Gastrocnemius medialis (tissue), 4 donors: ENCODE measurements around the gene RRP7A. TPM values are rescaled to one million over a fixed set of nuclear protein-coding genes. Genes with fewer than 3 reads are reported as not detected.

ENCODE experiments used
- ATAC-seq, 2 donors: fragments of 150-250 bp; one replicate each; pipeline ENCODE4 v1.9.1; 2016
- DNase-seq, 2 donors: peaks; one replicate each; pipeline ENCODE4 v3.0.0-alpha.2; 2019
- H3K27ac ChIP-seq, 4 donors: fragments of 200-600 bp; sonication (generic); 1 replicate in 1 of 4; 2 replicates in 3 of 4; pipeline ENCODE4 v1.5.1; 2016 to 2018; ENCODE audit warnings: mild to moderate bottlenecking in 2 of 4, moderate library complexity in 1 of 4
- H3K27me3 ChIP-seq, 3 donors: fragments of 200-600 bp; sonication (generic) in 2 of 3; 1 replicate in 1 of 3; 2 replicates in 2 of 3; pipeline versions ENCODE4 v1.5.1 to v1.6.0; 2016 to 2019; ENCODE audit warnings: mild to moderate bottlenecking in 1 of 3, moderate library complexity in 1 of 3
- H3K36me3 ChIP-seq, 2 donors: fragments of 200-600 bp; sonication (generic) in 1 of 2; one replicate each; pipeline ENCODE4 v1.5.1; 2017 to 2018
- H3K4me1 ChIP-seq, 2 donors: fragments of 200-600 bp; sonication (generic) in 1 of 2; one replicate each; pipeline ENCODE4 v1.5.1; 2016 to 2017; ENCODE audit warnings: mild to moderate bottlenecking in 2 of 2
- H3K4me3 ChIP-seq, 4 donors: fragments of 200-600 bp; sonication (generic) in 3 of 4; 1 replicate in 1 of 4; 2 replicates in 3 of 4; pipeline ENCODE4 v1.5.1; 2016 to 2019; ENCODE audit warnings: mild to moderate bottlenecking in 2 of 4
- H3K9me3 ChIP-seq, 3 donors: fragments of 200-600 bp; sonication (generic) in 2 of 3; 1 replicate in 1 of 3; 2 replicates in 2 of 3; pipeline ENCODE4 v1.5.1; 2016 to 2019
- POLR2A ChIP-seq, 2 donors: fragments of 450-650 bp; IDR thresholded peaks; one replicate each; pipeline ENCODE4 v1.6.1; 2017; ENCODE audit warnings: antibody characterized with exemption in 2 of 2, mild to moderate bottlenecking in 2 of 2, moderate library complexity in 2 of 2
- in situ Hi-C, 4 donors: fragments of 200-750 bp; cut with MboI; loops; one replicate each; pipeline versions ENCODE4 v1.15.0 to v1.8.0; 2017; ENCODE audit warnings: low sequenced_read_pairs in 4 of 4
- intact Hi-C: fragments of 100-400 bp; cut with DNase I; formaldehyde crosslinking; loops from one replicate; pipeline ENCODE4 v1.15.1; 2023; ENCODE audit warnings: low total_unique reads
- total RNA-seq, 4 donors: library from RNA; depleted of rRNA; stranded (reverse); fragments of >200 nt; gene quantifications; one replicate each; pipeline versions ENCODE4 v1.1.0 to v1.2.3, GENCODE V29; 2016
- TF ChIP-seq, protein P1 (sequence below), 5 experiments: fragments of 450-650 bp in 3 of 5; fragments of 200-600 bp in 2 of 5; sonication (generic) in 2 of 5; IDR thresholded peaks in 4 of 5; conservative IDR thresholded peaks in 1 of 5; 1 replicate in 4 of 5; 2 replicates in 1 of 5; pipeline ENCODE4 v1.5.1; 2016 to 2019; ENCODE audit warnings: antibody characterized with exemption in 5 of 5, mild to moderate bottlenecking in 3 of 5, moderate library complexity in 3 of 5

The RRP7A gene
- total RNA-seq, 4 donors from 2014 or later: 11.9 to 27.3 (median 15.8) TPM

DNA sequence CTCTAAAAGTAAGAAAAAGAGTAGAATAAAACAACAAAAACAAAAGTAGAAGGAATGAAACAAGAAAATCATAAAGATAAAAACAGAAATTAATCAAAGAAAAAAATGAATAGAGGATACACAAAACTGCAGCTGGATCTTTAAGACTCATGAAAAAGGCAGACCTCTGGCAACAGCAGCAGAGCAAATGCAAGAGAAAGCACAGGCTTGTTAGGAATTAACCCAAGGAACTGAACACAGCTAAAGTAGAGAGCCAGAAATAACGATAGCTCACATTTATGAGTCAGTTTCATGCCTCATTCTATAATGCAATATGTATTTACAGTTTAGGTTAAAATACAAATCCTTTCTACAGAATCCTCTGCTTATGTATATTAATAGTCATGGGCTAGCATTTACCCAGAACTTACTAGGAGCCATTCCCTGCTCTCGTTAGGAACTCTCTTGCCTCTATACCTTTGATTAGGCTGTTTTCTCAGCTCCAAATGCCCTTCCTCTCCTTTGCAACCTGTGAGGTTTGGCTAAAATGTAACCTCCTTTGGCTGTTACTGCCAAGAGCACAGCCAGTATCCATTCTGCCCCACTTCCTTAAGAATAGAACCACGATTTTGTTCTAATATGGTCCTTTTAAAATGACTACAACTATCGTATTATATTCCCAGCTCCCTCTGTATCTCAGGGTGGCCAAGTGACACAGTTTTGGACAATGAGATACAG, 49.1 kb downstream of the RRP7A start:
- Histone ChIP-seq H3K4me1 (no peaks in the 10 kb centered on the region), H3K4me3 (no peak overlapping the region), H3K9me3 (no peaks in the 10 kb centered on the region), H3K27ac (no peak overlapping the region), H3K36me3 (no peaks in the 10 kb centered on the region), H3K27me3 (peaks cover 0 to 3% (median 0%) of the 10 kb centered on the region in 3 donors)
- TF ChIP-seq, protein P1, sequence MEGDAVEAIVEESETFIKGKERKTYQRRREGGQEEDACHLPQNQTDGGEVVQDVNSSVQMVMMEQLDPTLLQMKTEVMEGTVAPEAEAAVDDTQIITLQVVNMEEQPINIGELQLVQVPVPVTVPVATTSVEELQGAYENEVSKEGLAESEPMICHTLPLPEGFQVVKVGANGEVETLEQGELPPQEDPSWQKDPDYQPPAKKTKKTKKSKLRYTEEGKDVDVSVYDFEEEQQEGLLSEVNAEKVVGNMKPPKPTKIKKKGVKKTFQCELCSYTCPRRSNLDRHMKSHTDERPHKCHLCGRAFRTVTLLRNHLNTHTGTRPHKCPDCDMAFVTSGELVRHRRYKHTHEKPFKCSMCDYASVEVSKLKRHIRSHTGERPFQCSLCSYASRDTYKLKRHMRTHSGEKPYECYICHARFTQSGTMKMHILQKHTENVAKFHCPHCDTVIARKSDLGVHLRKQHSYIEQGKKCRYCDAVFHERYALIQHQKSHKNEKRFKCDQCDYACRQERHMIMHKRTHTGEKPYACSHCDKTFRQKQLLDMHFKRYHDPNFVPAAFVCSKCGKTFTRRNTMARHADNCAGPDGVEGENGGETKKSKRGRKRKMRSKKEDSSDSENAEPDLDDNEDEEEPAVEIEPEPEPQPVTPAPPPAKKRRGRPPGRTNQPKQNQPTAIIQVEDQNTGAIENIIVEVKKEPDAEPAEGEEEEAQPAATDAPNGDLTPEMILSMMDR (IDR thresholded peaks at IDR 0.05 in 4 of 5, conservative IDR thresholded peaks at IDR 0.05 in 1 of 5): no peak
- TF ChIP-seq POLR2A (IDR thresholded peaks at IDR 0.05): no peak
- in situ Hi-C loops: no loop called here
- ATAC-seq: no peak
- no peak for DNase-seq
- intact Hi-C loops: no loop called here

DNA sequence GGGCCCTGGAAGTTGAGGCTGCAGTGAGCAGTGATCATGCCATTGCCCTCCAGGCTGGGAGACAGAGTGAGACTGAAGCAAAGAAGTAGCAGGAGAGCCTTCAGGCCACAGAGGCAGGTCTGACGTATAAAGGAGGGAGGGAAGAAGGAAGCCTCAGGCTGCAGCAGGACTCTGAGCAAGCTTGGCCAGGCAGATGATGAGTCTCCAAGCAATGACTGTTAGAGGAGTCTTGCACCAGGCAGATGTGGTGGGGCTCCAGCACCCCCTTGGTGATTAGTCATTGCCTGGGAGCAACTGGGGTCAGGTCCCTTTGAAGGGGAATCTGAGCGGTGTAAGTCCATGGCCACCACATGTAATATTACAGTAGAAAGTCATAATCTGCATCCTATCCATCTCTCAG, 50.8 kb downstream of the RRP7A start:
- H3K27ac ChIP-seq: no peak overlapping the region
- H3K27me3 ChIP-seq: peaks cover 0 to 3% (median 2%) of the 10 kb centered on the region in 3 donors
- intact Hi-C loops: no loop called here
- TF ChIP-seq POLR2A (IDR thresholded peaks at IDR 0.05): no peak
- TF ChIP-seq, protein P1 (IDR thresholded peaks at IDR 0.05 in 4 of 5, conservative IDR thresholded peaks at IDR 0.05 in 1 of 5): no peak
- no peaks in the 10 kb centered on the region for H3K36me3 ChIP-seq
- no peak for DNase-seq
- in situ Hi-C loops: no loop called here
- H3K4me1 ChIP-seq: no peaks in the 10 kb centered on the region
- H3K4me3 ChIP-seq: no peak overlapping the region
- H3K9me3 ChIP-seq: no peaks in the 10 kb centered on the region
- ATAC-seq: no peak

DNA sequence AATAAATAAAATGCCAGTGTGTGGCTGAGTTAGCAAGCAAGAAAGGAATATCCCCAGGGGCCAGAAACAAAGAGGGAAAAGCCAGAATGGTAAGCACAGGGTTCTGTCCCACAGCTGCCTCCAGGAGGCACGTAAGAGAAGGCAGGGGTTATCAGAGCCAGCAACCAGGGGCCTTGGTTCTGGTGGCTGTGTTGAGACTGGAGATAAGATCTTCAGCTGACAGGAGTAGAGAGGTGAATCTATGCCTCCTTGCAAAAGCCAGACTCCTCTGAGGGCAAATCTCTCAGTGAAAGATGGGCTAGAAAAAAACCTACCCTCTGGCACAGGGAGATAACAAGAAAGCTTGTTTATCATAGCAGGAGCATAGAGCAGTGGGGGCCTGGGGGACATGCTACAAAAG, 57.6 kb downstream of the RRP7A start:
- ATAC-seq (no peak), DNase-seq (no peak)
- in situ Hi-C loops: no loop called here
- Histone ChIP-seq H3K9me3 (no peaks in the 10 kb centered on the region), H3K27ac (no peak overlapping the region), H3K4me3 (no peak overlapping the region), H3K36me3 (no peaks in the 10 kb centered on the region), H3K27me3 (peaks cover 14 to 40% (median 34%) of the 10 kb centered on the region in 3 donors), H3K4me1 (no peaks in the 10 kb centered on the region)
- intact Hi-C loops: no loop called here
- TF ChIP-seq, protein P1 (IDR thresholded peaks at IDR 0.05 in 4 of 5, conservative IDR thresholded peaks at IDR 0.05 in 1 of 5): no peak
- no peak for TF ChIP-seq POLR2A (IDR thresholded peaks at IDR 0.05)

DNA sequence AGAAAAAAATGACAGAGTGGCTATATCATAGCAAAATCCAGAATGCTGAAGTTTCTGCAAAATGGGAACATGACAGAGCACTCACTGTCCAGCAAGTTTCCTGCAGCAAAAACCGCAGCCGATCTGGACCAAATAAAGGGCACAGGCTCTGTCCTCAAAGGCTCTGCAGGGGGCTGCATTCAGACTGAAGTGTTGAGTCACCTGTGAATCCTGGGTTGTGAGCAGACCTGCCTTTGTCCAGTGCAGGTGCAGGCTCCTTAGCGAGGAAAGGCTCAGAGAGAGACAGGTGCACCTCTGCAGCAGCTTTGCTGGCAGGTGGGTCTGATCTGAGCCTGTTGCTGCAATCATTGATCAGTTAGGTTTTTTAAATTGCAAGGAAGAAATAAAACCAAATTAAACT, 58.1 kb downstream of the RRP7A start:
- ATAC-seq: no peak
- in situ Hi-C loops: no loop called here
- H3K36me3 ChIP-seq: no peaks in the 10 kb centered on the region

More for the DNA sequence above, 58.1 kb downstream of the RRP7A start:
- H3K9me3 ChIP-seq: no peaks in the 10 kb centered on the region
- intact Hi-C loops: no loop called here
- H3K27me3 ChIP-seq: peaks cover 14 to 40% (median 34%) of the 10 kb centered on the region in 3 donors
- H3K27ac ChIP-seq: no peak overlapping the region
- TF ChIP-seq, protein P1 (IDR thresholded peaks at IDR 0.05 in 4 of 5, conservative IDR thresholded peaks at IDR 0.05 in 1 of 5): no peak
- TF ChIP-seq POLR2A (IDR thresholded peaks at IDR 0.05): no peak
- no peak for DNase-seq
- no peaks in the 10 kb centered on the region for H3K4me1 ChIP-seq
- no peak overlapping the region for H3K4me3 ChIP-seq

Other genes starting within 250 kb of the RRP7A start
- gene TCF20, start 249.1 kb downstream of the RRP7A start, total RNA-seq: 10 to 100 TPM in 3 of 4 donors, 1 to 10 TPM in 1; 9.9 to 14.4 (median 12.4) TPM
- under 1 TPM in 3 of 4 donors, not detected in 1; 0.20 to 0.59 (median 0.58) TPM for gene NFAM1, start 87.4 kb downstream of the RRP7A start, total RNA-seq
- gene SERHL2, start 34.2 kb upstream of the RRP7A start, total RNA-seq: 10 to 100 TPM in 1 of 4 donors, 1 to 10 TPM in 1, under 1 TPM in 1, not detected in 1; 0.84 to 13.4 (median 1.7) TPM
- 10 to 100 TPM; 19.7 to 28.7 (median 23.0) TPM for gene POLDIP3, start 95.1 kb upstream of the RRP7A start, total RNA-seq
- gene ATP5MGL, start 120.8 kb upstream of the RRP7A start, total RNA-seq: not detected
- 100 to 1,000 TPM in 2 of 4 donors, 10 to 100 TPM in 2; 44.3 to 163 (median 105) TPM for gene CYB5R3, start 129.6 kb upstream of the RRP7A start, total RNA-seq
- gene A4GALT, start 201.1 kb upstream of the RRP7A start, total RNA-seq: 10 to 100 TPM in 2 of 4 donors, 1 to 10 TPM in 2; 5.8 to 13.3 (median 8.6) TPM